Measurements from ENCODE around the gene TENM3.

Gene TENM3

DNA sequence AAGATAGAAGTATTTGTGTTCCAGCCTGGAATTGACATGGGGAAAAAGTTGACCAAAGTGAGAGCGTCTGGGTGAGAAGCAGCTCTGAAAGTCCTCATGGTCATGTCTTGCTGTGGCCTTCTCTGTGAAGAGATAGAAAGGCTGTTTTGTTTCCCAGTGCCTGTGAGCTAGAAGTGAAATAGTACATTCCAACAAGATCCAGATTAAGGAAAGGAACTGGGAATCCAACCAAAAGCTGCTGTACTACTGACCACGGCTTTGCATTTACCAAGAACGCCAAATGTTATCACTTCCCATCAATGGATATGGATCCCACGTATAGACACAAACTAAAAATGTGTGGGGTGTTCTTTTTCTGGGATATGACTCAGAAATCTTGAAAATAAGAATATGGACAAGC, 51.2 kb downstream of the TENM3 start:
- no peak overlapping the region for H3K4me3 ChIP-seq (ENCODE audit: control insufficient read depth, low read depth, low read length)
- no peak for DNase-seq (ENCODE audit: low read depth)
- TF ChIP-seq, protein P1, sequence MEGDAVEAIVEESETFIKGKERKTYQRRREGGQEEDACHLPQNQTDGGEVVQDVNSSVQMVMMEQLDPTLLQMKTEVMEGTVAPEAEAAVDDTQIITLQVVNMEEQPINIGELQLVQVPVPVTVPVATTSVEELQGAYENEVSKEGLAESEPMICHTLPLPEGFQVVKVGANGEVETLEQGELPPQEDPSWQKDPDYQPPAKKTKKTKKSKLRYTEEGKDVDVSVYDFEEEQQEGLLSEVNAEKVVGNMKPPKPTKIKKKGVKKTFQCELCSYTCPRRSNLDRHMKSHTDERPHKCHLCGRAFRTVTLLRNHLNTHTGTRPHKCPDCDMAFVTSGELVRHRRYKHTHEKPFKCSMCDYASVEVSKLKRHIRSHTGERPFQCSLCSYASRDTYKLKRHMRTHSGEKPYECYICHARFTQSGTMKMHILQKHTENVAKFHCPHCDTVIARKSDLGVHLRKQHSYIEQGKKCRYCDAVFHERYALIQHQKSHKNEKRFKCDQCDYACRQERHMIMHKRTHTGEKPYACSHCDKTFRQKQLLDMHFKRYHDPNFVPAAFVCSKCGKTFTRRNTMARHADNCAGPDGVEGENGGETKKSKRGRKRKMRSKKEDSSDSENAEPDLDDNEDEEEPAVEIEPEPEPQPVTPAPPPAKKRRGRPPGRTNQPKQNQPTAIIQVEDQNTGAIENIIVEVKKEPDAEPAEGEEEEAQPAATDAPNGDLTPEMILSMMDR (conservative IDR thresholded peaks at IDR 0.05; ENCODE audit: control insufficient read depth, insufficient read depth, low read depth, low read length): no peak

DNA sequence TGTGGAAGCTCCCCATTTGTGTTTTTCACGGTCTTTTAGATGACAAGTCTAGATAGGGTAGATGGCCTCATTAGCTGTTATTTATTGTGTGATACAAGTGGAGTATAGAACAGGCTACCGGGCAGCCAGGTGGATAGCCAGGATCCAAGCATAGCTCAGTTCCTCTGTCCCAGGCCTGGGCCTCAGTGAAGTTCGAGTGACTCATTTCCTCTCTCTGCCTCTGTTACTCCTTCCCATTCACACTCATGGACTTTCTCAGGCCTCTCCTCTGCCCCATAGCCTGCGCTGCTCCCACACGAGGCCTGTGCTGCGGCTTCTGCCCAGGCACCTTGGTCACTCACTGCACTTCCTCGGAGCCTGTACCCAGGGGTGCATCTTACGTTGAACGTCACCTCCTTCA, 54.5 kb downstream of the TENM3 start:
- TF ChIP-seq, protein P1 (conservative IDR thresholded peaks at IDR 0.05; ENCODE audit: control insufficient read depth, insufficient read depth, low read depth, low read length): no peak
- DNase-seq (ENCODE audit: low read depth): peak; percentile 43
- H3K4me3 ChIP-seq (ENCODE audit: control insufficient read depth, low read depth, low read length): no peak overlapping the region

DNA sequence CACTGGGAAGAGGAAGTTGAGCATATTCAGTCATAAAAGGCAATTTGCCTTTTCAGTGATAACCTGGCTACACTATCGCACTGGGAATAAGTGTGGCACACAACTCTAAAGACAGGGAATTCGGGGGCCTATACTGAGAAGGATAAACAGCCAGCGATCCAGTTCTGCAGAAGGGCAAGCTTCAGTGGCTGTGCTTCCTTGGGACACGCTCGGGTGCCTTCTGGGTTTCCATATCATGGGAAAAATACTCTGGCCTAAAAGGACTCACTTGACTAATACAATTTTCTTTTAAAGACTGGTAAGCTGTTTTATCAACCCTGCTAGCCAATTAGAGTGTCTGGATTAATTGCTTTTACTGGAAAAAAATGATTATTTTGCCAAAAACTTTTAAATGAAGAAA, 58.5 kb downstream of the TENM3 start:
- H3K4me3 ChIP-seq (ENCODE audit: control insufficient read depth, low read depth, low read length): no peak overlapping the region
- TF ChIP-seq, protein P1 (conservative IDR thresholded peaks at IDR 0.05; ENCODE audit: control insufficient read depth, insufficient read depth, low read depth, low read length): no peak
- DNase-seq (ENCODE audit: low read depth): no peak

DNA sequence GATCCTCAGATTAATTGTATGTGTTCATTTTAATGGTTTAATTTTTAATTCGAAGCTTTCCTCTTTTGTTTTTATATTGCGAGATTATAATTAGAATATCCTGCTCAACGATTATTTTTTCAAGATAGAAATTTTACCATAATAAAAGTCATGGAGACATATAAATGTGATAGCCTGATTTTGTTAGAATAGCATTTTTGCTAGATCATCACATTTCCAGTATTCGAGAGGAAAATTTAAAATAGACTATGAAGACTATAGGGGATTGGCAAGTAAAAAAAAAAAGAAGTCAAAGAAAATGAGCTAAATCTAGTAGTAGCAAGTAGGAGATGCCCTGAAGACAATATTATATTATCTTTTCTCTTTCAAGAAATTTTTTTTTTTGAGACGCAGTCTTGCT, 60.6 kb downstream of the TENM3 start:
- no peak for DNase-seq (ENCODE audit: low read depth)
- H3K4me3 ChIP-seq (ENCODE audit: control insufficient read depth, low read depth, low read length): no peak overlapping the region
- TF ChIP-seq, protein P1 (conservative IDR thresholded peaks at IDR 0.05; ENCODE audit: control insufficient read depth, insufficient read depth, low read depth, low read length): no peak

DNA sequence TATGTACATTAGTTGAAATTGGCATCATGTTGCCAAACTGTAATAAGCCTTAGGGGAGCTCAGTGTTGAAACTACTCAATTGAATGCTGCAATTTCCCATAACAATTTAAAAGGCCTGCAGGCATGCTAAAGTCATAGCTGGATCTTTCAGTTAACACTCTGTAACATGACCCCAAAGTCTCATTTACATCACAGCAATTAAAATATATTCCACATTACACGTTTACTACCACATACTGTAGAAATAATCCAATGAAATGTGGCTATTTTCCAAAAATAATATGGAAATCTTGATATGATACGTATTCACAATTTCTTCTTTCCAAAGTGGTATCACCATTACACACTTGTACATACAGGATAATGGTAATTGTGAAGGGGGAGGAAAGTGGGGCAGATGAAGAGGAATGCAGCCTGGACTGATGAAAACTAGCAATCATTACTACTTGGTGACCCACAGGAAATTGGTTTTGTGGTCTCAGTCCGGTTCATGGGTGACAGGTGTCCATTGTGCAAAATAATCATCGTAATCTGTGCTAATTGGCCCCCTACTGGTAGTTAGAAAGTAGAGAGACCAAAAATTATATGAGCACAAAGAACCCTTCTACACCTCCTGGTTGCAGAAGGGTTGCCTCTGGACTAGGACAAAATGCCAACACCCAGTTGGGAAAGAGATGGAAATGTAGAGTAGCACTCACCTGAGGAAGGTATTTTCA, 63.7 kb downstream of the TENM3 start:
- TF ChIP-seq, protein P1 (conservative IDR thresholded peaks at IDR 0.05; ENCODE audit: control insufficient read depth, insufficient read depth, low read depth, low read length): peak; percentile 33
- DNase-seq (ENCODE audit: low read depth): peak; percentile 20

DNA sequence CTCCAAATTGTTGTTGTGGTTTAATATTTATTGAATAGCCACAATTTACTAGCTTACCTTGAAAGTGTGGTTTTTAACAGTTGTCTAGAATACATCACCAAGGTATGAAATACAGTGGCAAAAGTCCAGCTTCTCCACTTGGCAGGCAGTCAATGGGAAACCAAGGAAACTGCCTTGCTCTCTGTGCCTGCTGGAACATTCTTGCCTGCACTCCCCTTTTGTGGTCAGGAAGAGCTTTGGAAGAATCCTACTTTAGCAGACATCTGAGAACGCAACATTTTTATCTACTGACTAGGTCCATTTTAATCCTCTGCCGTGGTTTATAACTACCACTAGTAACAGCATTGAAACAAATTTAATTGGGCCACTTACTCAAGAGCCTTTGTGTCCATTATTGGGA, 64.5 kb downstream of the TENM3 start:
- H3K4me3 ChIP-seq (ENCODE audit: control insufficient read depth, low read depth, low read length): no peak overlapping the region
- peak; percentile 94 for DNase-seq (ENCODE audit: low read depth)
- TF ChIP-seq, protein P1 (conservative IDR thresholded peaks at IDR 0.05; ENCODE audit: control insufficient read depth, insufficient read depth, low read depth, low read length): no peak

More for the DNA sequence above, 63.7 kb downstream of the TENM3 start:
- H3K4me3 ChIP-seq (ENCODE audit: control insufficient read depth, low read depth, low read length): no peak overlapping the region

Measured in fibroblast of mammary gland (primary cell).